Right ventricle myocardium inferior (tissue), 1 donor: Measurements from ENCODE around the gene APBA1. TPM values are rescaled to one million over a fixed set of nuclear protein-coding genes. Genes with fewer than 3 reads are reported as not detected.

ENCODE experiments used
- ATAC-seq: fragments of 200-7000 bp; cut with Tn5 transposase; one replicate; pipeline ENCODE4 v1.9.1; 2020; ENCODE audit warnings: mild to moderate bottlenecking, moderate library complexity
- DNase-seq: peaks from one replicate; pipeline ENCODE4 v3.0.0; 2021; ENCODE audit errors: missing footprints
- intact Hi-C: fragments of 100-400 bp; cut with DNase I; formaldehyde crosslinking; loops from one replicate; pipeline ENCODE4 v1.11.0; 2022
- total RNA-seq: library from RNA; stranded (reverse); fragmentation: NEBNext Ultra II Directional; extraction: Animal tissue kit (Norgen Biotek cat#: 25700); gene quantifications from one replicate; pipeline ENCODE4 v1.2.1, GENCODE V29; 2021
- donor health status: DM: no; HTN: yes; CAD: no; lungs with severe emphysema.

Gene APBA1
- total RNA-seq, 1 donor from 2014 or later, result 2.8 TPM

GRCh38 chr9:69667306-69667705 lies 4.9 kb downstream of the APBA1 start:
- ATAC-seq, result no peak
- DNase-seq, result no peak
- intact Hi-C loops, result no loop called here

- DNase-seq (no peak), ATAC-seq (no peak)
- intact Hi-C loops, result no loop called here
These were observed 11.9 kb downstream of the APBA1 start for GRCh38 chr9:69660304-69660703.

- DNase-seq, result no peak
- intact Hi-C loops, result no loop called here
These were observed 13.0 kb downstream of the APBA1 start for GRCh38 chr9:69658987-69659675.

GRCh38 chr9:69657269-69657668 lies 14.9 kb downstream of the APBA1 start:
- ATAC-seq, result peak; percentile 77
- intact Hi-C loops, result no loop called here
- no peak for DNase-seq

More at GRCh38 chr9:69658987-69659675, 13.0 kb downstream of the APBA1 start:
- no peak for ATAC-seq

GRCh38 chr9:69655065-69655464 lies 17.1 kb downstream of the APBA1 start:
- ATAC-seq, result no peak
- intact Hi-C loops, result no loop called here
- DNase-seq, result no peak

- no peak for DNase-seq
- ATAC-seq, result no peak
- intact Hi-C loops, result no loop called here
These were observed 18.9 kb downstream of the APBA1 start for GRCh38 chr9:69653261-69653660.

- intact Hi-C loops, result no loop called here
- no peak for ATAC-seq
- no peak for DNase-seq
These were observed 22.5 kb downstream of the APBA1 start for GRCh38 chr9:69649566-69650250.

- ATAC-seq, result no peak
- DNase-seq, result no peak
- intact Hi-C loops, result no loop called here
These were observed 24.4 kb downstream of the APBA1 start for GRCh38 chr9:69647804-69648203.

- no peak for DNase-seq
- ATAC-seq, result no peak
- intact Hi-C loops, result no loop called here
These were observed 25.4 kb downstream of the APBA1 start for GRCh38 chr9:69646810-69647209.

GRCh38 chr9:69645488-69645887 lies 26.7 kb downstream of the APBA1 start:
- intact Hi-C loops, result no loop called here
- DNase-seq, result peak; percentile 23
- no peak for ATAC-seq

- ATAC-seq, result no peak
- no peak for DNase-seq
- intact Hi-C loops, result no loop called here
These were observed 29.1 kb downstream of the APBA1 start for GRCh38 chr9:69643098-69643497.

GRCh38 chr9:69637817-69638200 lies 34.4 kb downstream of the APBA1 start:
- intact Hi-C loops, result no loop called here
- DNase-seq, result no peak
- no peak for ATAC-seq

GRCh38 chr9:69637193-69637816 lies 34.9 kb downstream of the APBA1 start:
- intact Hi-C loops, result no loop called here
- no peak for DNase-seq
- no peak for ATAC-seq

GRCh38 chr9:69633716-69634115 lies 38.5 kb downstream of the APBA1 start:
- DNase-seq, result no peak
- ATAC-seq, result no peak
- intact Hi-C loops, result no loop called here

- no peak for DNase-seq
- no peak for ATAC-seq
- intact Hi-C loops, result no loop called here
These were observed 39.4 kb downstream of the APBA1 start for GRCh38 chr9:69632768-69633167.

GRCh38 chr9:69627281-69627680 lies 44.9 kb downstream of the APBA1 start:
- no peak for DNase-seq
- intact Hi-C loops, result no loop called here
- ATAC-seq, result no peak

- ATAC-seq, result no peak
- no peak for DNase-seq
- intact Hi-C loops, result no loop called here
These were observed 48.9 kb downstream of the APBA1 start for GRCh38 chr9:69623276-69623675.

GRCh38 chr9:69622676-69623075 lies 49.5 kb downstream of the APBA1 start:
- DNase-seq (no peak), ATAC-seq (peak; percentile 31)
- intact Hi-C loops, result no loop called here

- DNase-seq (no peak), ATAC-seq (no peak)
- intact Hi-C loops, result no loop called here
These were observed 50.3 kb downstream of the APBA1 start for GRCh38 chr9:69621730-69622460.

- ATAC-seq, result no peak
These were observed 51.4 kb downstream of the APBA1 start for GRCh38 chr9:69620731-69621130.

More at GRCh38 chr9:69620731-69621130, 51.4 kb downstream of the APBA1 start:
- intact Hi-C loops, result no loop called here
- DNase-seq, result no peak
